Measurements from ENCODE around the gene NAT16.

DNA sequence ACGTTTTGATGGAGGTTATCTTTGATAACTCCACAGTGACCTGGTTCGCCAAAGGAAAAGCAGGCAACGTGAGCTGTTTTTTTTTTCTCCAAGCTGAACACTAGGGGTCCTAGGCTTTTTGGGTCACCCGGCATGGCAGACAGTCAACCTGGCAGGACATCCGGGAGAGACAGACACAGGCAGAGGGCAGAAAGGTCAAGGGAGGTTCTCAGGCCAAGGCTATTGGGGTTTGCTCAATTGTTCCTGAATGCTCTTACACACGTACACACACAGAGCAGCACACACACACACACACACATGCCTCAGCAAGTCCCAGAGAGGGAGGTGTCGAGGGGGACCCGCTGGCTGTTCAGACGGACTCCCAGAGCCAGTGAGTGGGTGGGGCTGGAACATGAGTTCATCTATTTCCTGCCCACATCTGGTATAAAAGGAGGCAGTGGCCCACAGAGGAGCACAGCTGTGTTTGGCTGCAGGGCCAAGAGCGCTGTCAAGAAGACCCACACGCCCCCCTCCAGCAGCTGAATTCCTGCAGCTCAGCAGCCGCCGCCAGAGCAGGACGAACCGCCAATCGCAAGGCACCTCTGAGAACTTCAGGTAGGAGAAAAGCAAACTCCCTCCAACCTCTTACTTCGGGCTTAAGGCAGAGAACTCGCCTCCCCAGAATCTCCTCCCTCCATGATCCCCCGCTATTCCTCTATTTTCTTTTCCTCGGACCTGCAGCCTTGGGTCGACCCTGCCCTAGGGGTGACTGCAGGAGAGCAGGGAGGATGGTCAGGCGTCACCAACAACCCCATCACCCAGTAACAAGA, 53.2 kb downstream of the NAT16 start, which contains the start of gene SERPINE1:
- TF ChIP-seq, protein P1, sequence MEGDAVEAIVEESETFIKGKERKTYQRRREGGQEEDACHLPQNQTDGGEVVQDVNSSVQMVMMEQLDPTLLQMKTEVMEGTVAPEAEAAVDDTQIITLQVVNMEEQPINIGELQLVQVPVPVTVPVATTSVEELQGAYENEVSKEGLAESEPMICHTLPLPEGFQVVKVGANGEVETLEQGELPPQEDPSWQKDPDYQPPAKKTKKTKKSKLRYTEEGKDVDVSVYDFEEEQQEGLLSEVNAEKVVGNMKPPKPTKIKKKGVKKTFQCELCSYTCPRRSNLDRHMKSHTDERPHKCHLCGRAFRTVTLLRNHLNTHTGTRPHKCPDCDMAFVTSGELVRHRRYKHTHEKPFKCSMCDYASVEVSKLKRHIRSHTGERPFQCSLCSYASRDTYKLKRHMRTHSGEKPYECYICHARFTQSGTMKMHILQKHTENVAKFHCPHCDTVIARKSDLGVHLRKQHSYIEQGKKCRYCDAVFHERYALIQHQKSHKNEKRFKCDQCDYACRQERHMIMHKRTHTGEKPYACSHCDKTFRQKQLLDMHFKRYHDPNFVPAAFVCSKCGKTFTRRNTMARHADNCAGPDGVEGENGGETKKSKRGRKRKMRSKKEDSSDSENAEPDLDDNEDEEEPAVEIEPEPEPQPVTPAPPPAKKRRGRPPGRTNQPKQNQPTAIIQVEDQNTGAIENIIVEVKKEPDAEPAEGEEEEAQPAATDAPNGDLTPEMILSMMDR (conservative IDR thresholded peaks at IDR 0.05 in 1 of 2, IDR thresholded peaks at IDR 0.05 in 1 of 2; ENCODE audit: extremely low read depth in 1 of 2, insufficient read depth in 1 of 2, low read depth in 1 of 2, low read length in 2 of 2), result peak in 1 of 2 donors; percentile 22
- TF ChIP-seq EZH2 (IDR thresholded peaks at IDR 0.05; ENCODE audit: borderline replicate concordance, low read length), result no peak

Measured in mammary epithelial cell (primary cell).